ENCODE measurements around the gene DOK6. TPM values are rescaled to one million over a fixed set of nuclear protein-coding genes. Genes with fewer than 3 reads are reported as not detected.

The DOK6 gene
- total RNA-seq, 1 experiment from 2014 or later: 4.1 TPM

DNA sequence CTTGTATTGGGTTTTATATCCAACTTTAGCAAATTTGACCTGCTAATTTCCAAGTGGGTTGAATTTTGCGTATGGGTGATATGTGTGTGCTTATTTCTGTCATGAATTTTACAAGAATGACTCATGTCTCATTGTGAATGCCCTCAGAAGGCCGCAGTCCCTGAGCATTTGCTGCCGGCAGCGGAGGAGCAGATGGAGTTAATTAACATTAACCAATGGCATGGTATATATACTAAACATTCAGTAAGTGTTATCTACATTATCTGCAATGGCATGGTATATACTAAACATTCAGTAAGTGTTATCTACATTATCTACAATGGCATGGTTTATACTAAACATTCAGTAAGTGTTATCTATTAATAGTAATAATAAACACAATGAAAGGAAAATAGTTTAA, 90.1 kb downstream of the DOK6 start (continued):
- TF ChIP-seq E2F5 (CRISPR knock-in tag; IDR thresholded peaks at IDR 0.05) (no peak), ESRRA (CRISPR knock-in tag; IDR thresholded peaks at IDR 0.05; ENCODE audit: borderline replicate concordance) (no peak), ZMAT4 (CRISPR knock-in tag; IDR thresholded peaks at IDR 0.05) (no peak), ZNF121 (CRISPR knock-in tag; IDR thresholded peaks at IDR 0.05) (no peak), ZBTB21 (CRISPR knock-in tag; IDR thresholded peaks at IDR 0.05; ENCODE audit: borderline replicate concordance) (no peak)
- TF ChIP-seq, protein P1, sequence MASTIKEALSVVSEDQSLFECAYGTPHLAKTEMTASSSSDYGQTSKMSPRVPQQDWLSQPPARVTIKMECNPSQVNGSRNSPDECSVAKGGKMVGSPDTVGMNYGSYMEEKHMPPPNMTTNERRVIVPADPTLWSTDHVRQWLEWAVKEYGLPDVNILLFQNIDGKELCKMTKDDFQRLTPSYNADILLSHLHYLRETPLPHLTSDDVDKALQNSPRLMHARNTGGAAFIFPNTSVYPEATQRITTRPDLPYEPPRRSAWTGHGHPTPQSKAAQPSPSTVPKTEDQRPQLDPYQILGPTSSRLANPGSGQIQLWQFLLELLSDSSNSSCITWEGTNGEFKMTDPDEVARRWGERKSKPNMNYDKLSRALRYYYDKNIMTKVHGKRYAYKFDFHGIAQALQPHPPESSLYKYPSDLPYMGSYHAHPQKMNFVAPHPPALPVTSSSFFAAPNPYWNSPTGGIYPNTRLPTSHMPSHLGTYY (CRISPR knock-in tag; IDR thresholded peaks at IDR 0.05): no peak

GRCh38 chr18:69491576-69491975, 90.9 kb downstream of the DOK6 start:
- no peaks in the 10 kb centered on the region for H3K4me1 Mint-ChIP-seq
- POLR2A ChIA-PET: no interaction called here
- H3K9me3 Mint-ChIP-seq: peaks cover 18% of the 10 kb centered on the region
- no peaks in the 10 kb centered on the region for H3K27me3 Mint-ChIP-seq (ENCODE audit: low read depth)
- CTCF ChIA-PET: no interaction called here
- H3K36me3 Mint-ChIP-seq: 0 out of 2 replicates have a peak, but pooled peaks cover 2% of the 10 kb centered on the region
- ATAC-seq (no peak), DNase-seq (ENCODE audit: low spot score) (no peak)
- H3K4me3 Mint-ChIP-seq: no peak overlapping the region
- H3K27ac Mint-ChIP-seq: no peak overlapping the region
- no peak for TF ChIP-seq MLX (CRISPR knock-in tag; IDR thresholded peaks at IDR 0.05)
- TF ChIP-seq IRF2 (CRISPR knock-in tag; IDR thresholded peaks at IDR 0.05; ENCODE audit: borderline replicate concordance, low read depth): no peak
- TF ChIP-seq, protein P2, sequence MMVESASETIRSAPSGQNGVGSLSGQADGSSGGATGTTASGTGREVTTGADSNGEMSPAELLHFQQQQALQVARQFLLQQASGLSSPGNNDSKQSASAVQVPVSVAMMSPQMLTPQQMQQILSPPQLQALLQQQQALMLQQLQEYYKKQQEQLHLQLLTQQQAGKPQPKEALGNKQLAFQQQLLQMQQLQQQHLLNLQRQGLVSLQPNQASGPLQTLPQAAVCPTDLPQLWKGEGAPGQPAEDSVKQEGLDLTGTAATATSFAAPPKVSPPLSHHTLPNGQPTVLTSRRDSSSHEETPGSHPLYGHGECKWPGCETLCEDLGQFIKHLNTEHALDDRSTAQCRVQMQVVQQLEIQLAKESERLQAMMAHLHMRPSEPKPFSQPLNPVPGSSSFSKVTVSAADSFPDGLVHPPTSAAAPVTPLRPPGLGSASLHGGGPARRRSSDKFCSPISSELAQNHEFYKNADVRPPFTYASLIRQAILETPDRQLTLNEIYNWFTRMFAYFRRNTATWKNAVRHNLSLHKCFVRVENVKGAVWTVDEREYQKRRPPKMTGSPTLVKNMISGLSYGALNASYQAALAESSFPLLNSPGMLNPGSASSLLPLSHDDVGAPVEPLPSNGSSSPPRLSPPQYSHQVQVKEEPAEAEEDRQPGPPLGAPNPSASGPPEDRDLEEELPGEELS (CRISPR knock-in tag; IDR thresholded peaks at IDR 0.05): no peak
- TF ChIP-seq, protein P3, sequence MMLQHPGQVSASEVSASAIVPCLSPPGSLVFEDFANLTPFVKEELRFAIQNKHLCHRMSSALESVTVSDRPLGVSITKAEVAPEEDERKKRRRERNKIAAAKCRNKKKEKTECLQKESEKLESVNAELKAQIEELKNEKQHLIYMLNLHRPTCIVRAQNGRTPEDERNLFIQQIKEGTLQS (CRISPR knock-in tag; conservative IDR thresholded peaks at IDR 0.05): no peak
- no peak for TF ChIP-seq CREM (CRISPR knock-in tag; IDR thresholded peaks at IDR 0.05)
- no peak for TF ChIP-seq MYBL2 (CRISPR knock-in tag; IDR thresholded peaks at IDR 0.05)
- no peak for TF ChIP-seq FOXJ3 (CRISPR knock-in tag; IDR thresholded peaks at IDR 0.05; ENCODE audit: borderline replicate concordance)
- TF ChIP-seq TEAD1 (CRISPR knock-in tag; IDR thresholded peaks at IDR 0.05): no peak
- TF ChIP-seq TEAD4 (CRISPR knock-in tag; IDR thresholded peaks at IDR 0.05): no peak
- TF ChIP-seq ETV6 (CRISPR knock-in tag; IDR thresholded peaks at IDR 0.05): no peak
- no peak for TF ChIP-seq ZNF219 (CRISPR knock-in tag; IDR thresholded peaks at IDR 0.05; ENCODE audit: borderline replicate concordance)

DNA sequence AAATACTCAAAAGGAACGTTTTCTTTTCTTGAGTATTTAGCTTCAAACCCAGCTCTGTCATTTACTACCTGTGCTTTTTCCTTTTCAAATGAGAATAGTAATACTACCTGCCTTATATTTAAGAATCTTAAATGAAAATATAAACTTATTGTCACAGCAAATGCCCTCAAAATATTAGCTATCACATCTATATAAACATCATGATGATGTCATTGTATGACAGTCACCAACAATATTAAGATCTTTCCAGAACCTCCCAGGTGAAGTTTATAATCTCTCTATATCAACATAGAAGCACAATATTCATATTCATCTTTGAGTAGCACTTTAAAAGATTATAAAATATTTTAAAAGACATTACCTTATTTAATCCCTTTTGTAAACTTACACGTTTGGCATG, 92.2 kb downstream of the DOK6 start:
- no peak for DNase-seq (ENCODE audit: low spot score)
- no peaks in the 10 kb centered on the region for H3K27me3 Mint-ChIP-seq (ENCODE audit: low read depth)
- TF ChIP-seq CTCF (IDR thresholded peaks at IDR 0.05) (no peak), SMAD4 (CRISPR knock-in tag; IDR thresholded peaks at IDR 0.05) (no peak), ZNF396 (CRISPR knock-in tag; IDR thresholded peaks at IDR 0.05; ENCODE audit: borderline replicate concordance) (no peak), ZNF121 (CRISPR knock-in tag; IDR thresholded peaks at IDR 0.05) (no peak), SP1 (CRISPR knock-in tag; conservative IDR thresholded peaks at IDR 0.05) (no peak)
- TF ChIP-seq, protein P4, sequence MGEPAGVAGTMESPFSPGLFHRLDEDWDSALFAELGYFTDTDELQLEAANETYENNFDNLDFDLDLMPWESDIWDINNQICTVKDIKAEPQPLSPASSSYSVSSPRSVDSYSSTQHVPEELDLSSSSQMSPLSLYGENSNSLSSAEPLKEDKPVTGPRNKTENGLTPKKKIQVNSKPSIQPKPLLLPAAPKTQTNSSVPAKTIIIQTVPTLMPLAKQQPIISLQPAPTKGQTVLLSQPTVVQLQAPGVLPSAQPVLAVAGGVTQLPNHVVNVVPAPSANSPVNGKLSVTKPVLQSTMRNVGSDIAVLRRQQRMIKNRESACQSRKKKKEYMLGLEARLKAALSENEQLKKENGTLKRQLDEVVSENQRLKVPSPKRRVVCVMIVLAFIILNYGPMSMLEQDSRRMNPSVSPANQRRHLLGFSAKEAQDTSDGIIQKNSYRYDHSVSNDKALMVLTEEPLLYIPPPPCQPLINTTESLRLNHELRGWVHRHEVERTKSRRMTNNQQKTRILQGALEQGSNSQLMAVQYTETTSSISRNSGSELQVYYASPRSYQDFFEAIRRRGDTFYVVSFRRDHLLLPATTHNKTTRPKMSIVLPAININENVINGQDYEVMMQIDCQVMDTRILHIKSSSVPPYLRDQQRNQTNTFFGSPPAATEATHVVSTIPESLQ (CRISPR knock-in tag; IDR thresholded peaks at IDR 0.05): no peak
- TF ChIP-seq, protein P5, sequence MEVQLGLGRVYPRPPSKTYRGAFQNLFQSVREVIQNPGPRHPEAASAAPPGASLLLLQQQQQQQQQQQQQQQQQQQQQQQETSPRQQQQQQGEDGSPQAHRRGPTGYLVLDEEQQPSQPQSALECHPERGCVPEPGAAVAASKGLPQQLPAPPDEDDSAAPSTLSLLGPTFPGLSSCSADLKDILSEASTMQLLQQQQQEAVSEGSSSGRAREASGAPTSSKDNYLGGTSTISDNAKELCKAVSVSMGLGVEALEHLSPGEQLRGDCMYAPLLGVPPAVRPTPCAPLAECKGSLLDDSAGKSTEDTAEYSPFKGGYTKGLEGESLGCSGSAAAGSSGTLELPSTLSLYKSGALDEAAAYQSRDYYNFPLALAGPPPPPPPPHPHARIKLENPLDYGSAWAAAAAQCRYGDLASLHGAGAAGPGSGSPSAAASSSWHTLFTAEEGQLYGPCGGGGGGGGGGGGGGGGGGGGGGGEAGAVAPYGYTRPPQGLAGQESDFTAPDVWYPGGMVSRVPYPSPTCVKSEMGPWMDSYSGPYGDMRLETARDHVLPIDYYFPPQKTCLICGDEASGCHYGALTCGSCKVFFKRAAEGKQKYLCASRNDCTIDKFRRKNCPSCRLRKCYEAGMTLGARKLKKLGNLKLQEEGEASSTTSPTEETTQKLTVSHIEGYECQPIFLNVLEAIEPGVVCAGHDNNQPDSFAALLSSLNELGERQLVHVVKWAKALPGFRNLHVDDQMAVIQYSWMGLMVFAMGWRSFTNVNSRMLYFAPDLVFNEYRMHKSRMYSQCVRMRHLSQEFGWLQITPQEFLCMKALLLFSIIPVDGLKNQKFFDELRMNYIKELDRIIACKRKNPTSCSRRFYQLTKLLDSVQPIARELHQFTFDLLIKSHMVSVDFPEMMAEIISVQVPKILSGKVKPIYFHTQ (CRISPR knock-in tag; IDR thresholded peaks at IDR 0.05): no peak

More for the DNA sequence above, 92.2 kb downstream of the DOK6 start:
- 0 out of 2 replicates have a peak, but pooled peaks cover 2% of the 10 kb centered on the region for H3K36me3 Mint-ChIP-seq
- CTCF ChIA-PET: no interaction called here
- POLR2A ChIA-PET: no interaction called here
- H3K27ac Mint-ChIP-seq: no peak overlapping the region
- H3K9me3 Mint-ChIP-seq: peaks cover 18% of the 10 kb centered on the region
- no peaks in the 10 kb centered on the region for H3K4me1 Mint-ChIP-seq
- ATAC-seq: no peak
- H3K4me3 Mint-ChIP-seq: no peak overlapping the region

All from WTC11 (cell line).